Keratinocyte (primary cell): Measurements from ENCODE around the gene SLC1A5.

Experiments used
- EZH2 ChIP-seq: IDR thresholded peaks from one replicate; pipeline ENCODE4 v1.6.1; 2012; ENCODE audit warnings: inconsistent platforms, mild to moderate bottlenecking, low read length, moderate library complexity
- TF ChIP-seq, protein P1 (sequence below), 3 experiments: IDR thresholded peaks in 1 of 3; conservative IDR thresholded peaks in 1 of 3; optimal IDR thresholded peaks in 1 of 3; 2 replicates in 2 of 3; 3 replicates in 1 of 3; pipeline versions ENCODE3 to v1.5.1; 2011; ENCODE audit warnings: low read length in 3 of 3, mild to moderate bottlenecking in 3 of 3, moderate library complexity in 2 of 3, control low read depth in 1 of 3, inconsistent platforms in 1 of 3; ENCODE audit not compliant: insufficient read depth in 2 of 3; ENCODE audit errors: extremely low read depth in 1 of 3

DNA sequence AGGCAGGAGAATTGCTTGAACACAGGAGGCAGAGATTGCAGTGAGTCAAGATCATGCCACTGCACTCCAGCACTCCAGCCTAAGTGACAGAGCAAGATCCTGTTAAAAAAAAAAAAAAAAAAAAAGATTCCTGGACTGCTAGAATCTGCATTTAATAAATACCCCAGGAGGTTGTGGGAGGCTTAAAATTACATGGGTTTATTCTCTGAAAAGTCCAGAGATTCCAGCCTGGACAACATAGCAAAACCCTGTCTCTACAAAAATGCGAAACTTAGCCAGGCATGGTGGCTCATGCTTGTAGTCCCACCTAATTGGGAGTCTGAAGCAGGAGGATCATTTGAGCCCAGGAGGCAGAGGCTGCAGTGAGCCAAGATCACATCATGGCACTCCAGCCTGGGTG is 9.5 kb upstream of the SLC1A5 start:
- TF ChIP-seq EZH2, result no peak
- TF ChIP-seq, protein P1, sequence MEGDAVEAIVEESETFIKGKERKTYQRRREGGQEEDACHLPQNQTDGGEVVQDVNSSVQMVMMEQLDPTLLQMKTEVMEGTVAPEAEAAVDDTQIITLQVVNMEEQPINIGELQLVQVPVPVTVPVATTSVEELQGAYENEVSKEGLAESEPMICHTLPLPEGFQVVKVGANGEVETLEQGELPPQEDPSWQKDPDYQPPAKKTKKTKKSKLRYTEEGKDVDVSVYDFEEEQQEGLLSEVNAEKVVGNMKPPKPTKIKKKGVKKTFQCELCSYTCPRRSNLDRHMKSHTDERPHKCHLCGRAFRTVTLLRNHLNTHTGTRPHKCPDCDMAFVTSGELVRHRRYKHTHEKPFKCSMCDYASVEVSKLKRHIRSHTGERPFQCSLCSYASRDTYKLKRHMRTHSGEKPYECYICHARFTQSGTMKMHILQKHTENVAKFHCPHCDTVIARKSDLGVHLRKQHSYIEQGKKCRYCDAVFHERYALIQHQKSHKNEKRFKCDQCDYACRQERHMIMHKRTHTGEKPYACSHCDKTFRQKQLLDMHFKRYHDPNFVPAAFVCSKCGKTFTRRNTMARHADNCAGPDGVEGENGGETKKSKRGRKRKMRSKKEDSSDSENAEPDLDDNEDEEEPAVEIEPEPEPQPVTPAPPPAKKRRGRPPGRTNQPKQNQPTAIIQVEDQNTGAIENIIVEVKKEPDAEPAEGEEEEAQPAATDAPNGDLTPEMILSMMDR (optimal IDR thresholded peaks at IDR 0.05 in 1 of 3, IDR thresholded peaks at IDR 0.05 in 1 of 3, conservative IDR thresholded peaks at IDR 0.05 in 1 of 3; ENCODE audit: extremely low read depth in 1 of 3, insufficient read depth in 2 of 3, low read length in 3 of 3), result no peak
